GM21367 (cell line): ENCODE measurements around the gene GALNS.

Experiments
- ATAC-seq: cut with Tn5 transposase; IDR thresholded peaks from one replicate; pipeline ENCODE4 v1.9.1; 2021; ENCODE audit not compliant: unreplicated experiment

Gene GALNS

GRCh38 chr16:88877564-88878289, 21.0 kb upstream of the GALNS start:
- ATAC-seq: no peak

GRCh38 chr16:88876942-88877526, 20.3 kb upstream of the GALNS start:
- no peak for ATAC-seq

GRCh38 chr16:88875703-88876234, 19.0 kb upstream of the GALNS start:
- ATAC-seq: no peak

GRCh38 chr16:88874938-88875599, 18.3 kb upstream of the GALNS start:
- ATAC-seq: no peak

GRCh38 chr16:88872650-88873331, 16.0 kb upstream of the GALNS start:
- ATAC-seq: no peak

GRCh38 chr16:88871730-88872416, 15.1 kb upstream of the GALNS start:
- ATAC-seq: no peak

GRCh38 chr16:88871349-88871702, 14.6 kb upstream of the GALNS start:
- no peak for ATAC-seq

- no peak for ATAC-seq
These were observed 14.0 kb upstream of the GALNS start for GRCh38 chr16:88870608-88871348.

- no peak for ATAC-seq
These were observed 12.9 kb upstream of the GALNS start for GRCh38 chr16:88869673-88869980.

GRCh38 chr16:88868974-88869672, 12.4 kb upstream of the GALNS start:
- ATAC-seq: no peak

GRCh38 chr16:88867581-88868246, 11.0 kb upstream of the GALNS start:
- no peak for ATAC-seq

GRCh38 chr16:88866151-88866920, 9.6 kb upstream of the GALNS start, which contains the start of gene PABPN1L:
Gene PABPN1L (minus strand): TSS chr16:88866660. CDS start chr16:88866606, 54 bp downstream.
- no peak for ATAC-seq

- ATAC-seq: no peak
These were observed 9.0 kb upstream of the GALNS start for GRCh38 chr16:88865742-88866141.

- no peak for ATAC-seq
These were observed 8.6 kb upstream of the GALNS start for GRCh38 chr16:88865310-88865709.

GRCh38 chr16:88864521-88864920, 7.8 kb upstream of the GALNS start:
- no peak for ATAC-seq

GRCh38 chr16:88864099-88864498, 7.4 kb upstream of the GALNS start:
- ATAC-seq: no peak

- ATAC-seq: no peak
These were observed 6.7 kb upstream of the GALNS start for GRCh38 chr16:88863426-88863825.

GRCh38 chr16:88862968-88863367, 6.2 kb upstream of the GALNS start:
- no peak for ATAC-seq
